ENCODE results near the gene MCF2L.

DNA sequence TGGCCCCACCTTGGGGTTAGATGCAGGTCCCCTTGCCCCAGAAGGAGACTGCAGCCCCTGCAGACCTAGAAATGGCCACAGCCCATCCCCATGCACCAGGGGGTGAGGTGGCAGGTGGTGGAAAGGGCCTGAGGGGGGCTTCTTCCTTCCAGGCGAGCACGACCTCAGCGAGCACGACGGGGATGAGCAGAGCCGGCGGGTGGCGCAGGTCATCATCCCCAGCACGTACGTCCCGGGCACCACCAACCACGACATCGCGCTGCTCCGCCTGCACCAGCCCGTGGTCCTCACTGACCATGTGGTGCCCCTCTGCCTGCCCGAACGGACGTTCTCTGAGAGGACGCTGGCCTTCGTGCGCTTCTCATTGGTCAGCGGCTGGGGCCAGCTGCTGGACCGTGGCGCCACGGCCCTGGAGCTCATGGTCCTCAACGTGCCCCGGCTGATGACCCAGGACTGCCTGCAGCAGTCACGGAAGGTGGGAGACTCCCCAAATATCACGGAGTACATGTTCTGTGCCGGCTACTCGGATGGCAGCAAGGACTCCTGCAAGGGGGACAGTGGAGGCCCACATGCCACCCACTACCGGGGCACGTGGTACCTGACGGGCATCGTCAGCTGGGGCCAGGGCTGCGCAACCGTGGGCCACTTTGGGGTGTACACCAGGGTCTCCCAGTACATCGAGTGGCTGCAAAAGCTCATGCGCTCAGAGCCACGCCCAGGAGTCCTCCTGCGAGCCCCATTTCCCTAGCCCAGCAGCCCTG is 149.4 kb downstream of the MCF2L start:
- TF ChIP-seq, protein P1, sequence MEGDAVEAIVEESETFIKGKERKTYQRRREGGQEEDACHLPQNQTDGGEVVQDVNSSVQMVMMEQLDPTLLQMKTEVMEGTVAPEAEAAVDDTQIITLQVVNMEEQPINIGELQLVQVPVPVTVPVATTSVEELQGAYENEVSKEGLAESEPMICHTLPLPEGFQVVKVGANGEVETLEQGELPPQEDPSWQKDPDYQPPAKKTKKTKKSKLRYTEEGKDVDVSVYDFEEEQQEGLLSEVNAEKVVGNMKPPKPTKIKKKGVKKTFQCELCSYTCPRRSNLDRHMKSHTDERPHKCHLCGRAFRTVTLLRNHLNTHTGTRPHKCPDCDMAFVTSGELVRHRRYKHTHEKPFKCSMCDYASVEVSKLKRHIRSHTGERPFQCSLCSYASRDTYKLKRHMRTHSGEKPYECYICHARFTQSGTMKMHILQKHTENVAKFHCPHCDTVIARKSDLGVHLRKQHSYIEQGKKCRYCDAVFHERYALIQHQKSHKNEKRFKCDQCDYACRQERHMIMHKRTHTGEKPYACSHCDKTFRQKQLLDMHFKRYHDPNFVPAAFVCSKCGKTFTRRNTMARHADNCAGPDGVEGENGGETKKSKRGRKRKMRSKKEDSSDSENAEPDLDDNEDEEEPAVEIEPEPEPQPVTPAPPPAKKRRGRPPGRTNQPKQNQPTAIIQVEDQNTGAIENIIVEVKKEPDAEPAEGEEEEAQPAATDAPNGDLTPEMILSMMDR (IDR thresholded peaks at IDR 0.05; ENCODE audit: insufficient read depth, low read length): no peak
- TF ChIP-seq POLR2AphosphoS5 (IDR thresholded peaks at IDR 0.05; ENCODE audit: low read depth) (no peak), GABPA (IDR thresholded peaks at IDR 0.05; ENCODE audit: low read depth) (no peak)

Data from HL-60 (cell line).